AG04449 (cell line): Measurements from ENCODE around the gene ZNRF1.

Experiments used
- CTCF ChIA-PET: fragments of 350-600 bp; formaldehyde crosslinking; extraction: SDS; loops from one replicate; lab custom pipeline; 2021; ENCODE audit warnings: antibody characterized with exemption; lab: Yijun Ruan, JAX
- POLR2A ChIA-PET: fragments of 400-600, 350-600 bp; formaldehyde crosslinking; extraction: SDS; loops from one replicate; lab custom pipeline; 2020; ENCODE audit warnings: antibody characterized with exemption, inconsistent platforms; lab: Yijun Ruan, JAX
- DNase-seq: peaks from one replicate; pipeline ENCODE4 v3.0.0-alpha.2; 2010; ENCODE audit warnings: low read depth, low spot score
- H3K4me3 ChIP-seq: 2 replicates; pipeline ENCODE4 v1.5.1; 2011; ENCODE audit warnings: low read depth, mild to moderate bottlenecking, control low read depth, low read length
- TF ChIP-seq, protein P1 (sequence below): IDR thresholded peaks from one replicate; pipeline ENCODE4 v1.5.1; 2011; ENCODE audit warnings: mild to moderate bottlenecking, moderate library complexity, low read length, control low read depth, inconsistent platforms; ENCODE audit not compliant: insufficient read depth; ENCODE audit errors: missing control alignments

Gene ZNRF1

GRCh38 chr16:75081179-75081859 lies 82.5 kb downstream of the ZNRF1 start:
- CTCF ChIA-PET, result interaction anchor here (1.1 kb wide), 1 partner anchor 29 kb away, joined by 3 read pairs; no protein-coding TSS in a partner anchor
- no peak overlapping the region for H3K4me3 ChIP-seq
- TF ChIP-seq, protein P1, sequence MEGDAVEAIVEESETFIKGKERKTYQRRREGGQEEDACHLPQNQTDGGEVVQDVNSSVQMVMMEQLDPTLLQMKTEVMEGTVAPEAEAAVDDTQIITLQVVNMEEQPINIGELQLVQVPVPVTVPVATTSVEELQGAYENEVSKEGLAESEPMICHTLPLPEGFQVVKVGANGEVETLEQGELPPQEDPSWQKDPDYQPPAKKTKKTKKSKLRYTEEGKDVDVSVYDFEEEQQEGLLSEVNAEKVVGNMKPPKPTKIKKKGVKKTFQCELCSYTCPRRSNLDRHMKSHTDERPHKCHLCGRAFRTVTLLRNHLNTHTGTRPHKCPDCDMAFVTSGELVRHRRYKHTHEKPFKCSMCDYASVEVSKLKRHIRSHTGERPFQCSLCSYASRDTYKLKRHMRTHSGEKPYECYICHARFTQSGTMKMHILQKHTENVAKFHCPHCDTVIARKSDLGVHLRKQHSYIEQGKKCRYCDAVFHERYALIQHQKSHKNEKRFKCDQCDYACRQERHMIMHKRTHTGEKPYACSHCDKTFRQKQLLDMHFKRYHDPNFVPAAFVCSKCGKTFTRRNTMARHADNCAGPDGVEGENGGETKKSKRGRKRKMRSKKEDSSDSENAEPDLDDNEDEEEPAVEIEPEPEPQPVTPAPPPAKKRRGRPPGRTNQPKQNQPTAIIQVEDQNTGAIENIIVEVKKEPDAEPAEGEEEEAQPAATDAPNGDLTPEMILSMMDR, result no peak
- POLR2A ChIA-PET, result no interaction called here
- DNase-seq, result no peak

DNA sequence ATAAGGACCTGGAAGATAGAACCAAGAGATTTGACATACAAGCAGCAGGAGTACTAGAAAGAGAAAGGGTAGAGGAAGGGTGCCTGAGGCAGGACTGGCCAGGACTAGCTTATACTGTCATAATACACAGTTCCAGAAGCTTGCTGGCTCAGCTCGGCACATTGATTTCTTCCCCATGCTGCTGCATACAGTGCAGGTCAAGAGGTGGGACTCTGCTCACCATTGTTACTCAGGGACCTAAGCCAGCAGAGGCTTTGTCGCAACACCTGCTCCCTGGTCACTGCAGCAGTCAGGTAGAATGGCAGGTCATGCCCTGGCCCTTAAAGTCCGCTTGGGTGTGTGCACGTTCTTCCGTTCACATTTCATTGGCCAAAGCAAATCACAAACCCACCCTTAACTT lies 85.0 kb downstream of the ZNRF1 start:
- no peak for DNase-seq
- ChIA-PET CTCF (interaction anchor here (1.9 to 3.0 kb wide), 2 partner anchors 27 to 86 kb away, joined by 7 to 10 read pairs; partner anchors contain the start of gene ZNRF1), POLR2A (no interaction called here)
- no peak overlapping the region for H3K4me3 ChIP-seq
- TF ChIP-seq, protein P1, result no peak

- no peak for DNase-seq
- TF ChIP-seq, protein P1, result no peak
- ChIA-PET POLR2A (no interaction called here), CTCF (interaction anchor here (3.0 kb wide), 1 partner anchor 87 kb away, joined by 10 read pairs; the partner anchor contains the start of gene ZNRF1)
- H3K4me3 ChIP-seq, result no peak overlapping the region
Observed at GRCh38 chr16:75085556-75085955, 86.7 kb downstream of the ZNRF1 start.

- ChIA-PET POLR2A (no interaction called here), CTCF (interaction anchor here (0.9 to 3.0 kb wide), 5 partner anchors 11 to 88 kb away, joined by 3 to 10 read pairs (median 3); partner anchors contain the start of gene ZNRF1)
- TF ChIP-seq, protein P1, result no peak
- H3K4me3 ChIP-seq, result no peak overlapping the region
- no peak for DNase-seq
Observed at GRCh38 chr16:75086281-75086680, 87.5 kb downstream of the ZNRF1 start.

DNA sequence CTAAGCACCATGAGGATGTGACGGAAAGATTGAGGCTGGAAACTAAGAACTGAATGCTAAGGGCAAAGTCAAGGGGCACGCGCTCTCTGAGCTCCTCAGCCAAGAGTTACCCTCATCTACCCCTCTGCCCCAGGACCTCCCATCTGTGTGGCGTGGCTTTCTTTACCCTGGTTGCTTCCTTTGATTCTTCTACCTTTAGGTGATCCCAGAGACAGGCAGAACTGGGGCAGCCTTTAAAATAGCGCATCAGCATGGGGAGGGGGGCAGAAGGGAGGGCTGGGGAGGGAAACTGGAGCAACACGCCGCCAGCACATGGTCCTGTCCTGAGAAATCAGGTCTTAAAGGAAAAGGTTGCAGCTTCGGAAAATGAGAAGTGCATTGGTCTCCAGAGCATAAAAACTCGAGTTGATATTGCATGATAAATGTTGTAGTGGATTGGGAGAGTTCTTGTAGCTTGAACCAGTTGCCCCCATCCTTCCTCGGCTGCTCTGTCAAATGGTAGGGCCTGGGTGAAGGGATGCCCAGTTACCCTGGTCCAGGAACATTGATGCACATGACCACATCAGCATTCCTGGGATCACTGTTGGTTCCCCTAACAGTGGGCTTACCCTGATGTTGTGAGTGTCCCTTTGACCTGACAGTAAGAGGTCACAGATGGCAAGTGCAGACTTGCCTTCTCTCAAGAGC lies 88.0 kb downstream of the ZNRF1 start:
- no peak for DNase-seq
- POLR2A ChIA-PET, result no interaction called here
- no peak overlapping the region for H3K4me3 ChIP-seq
- CTCF ChIA-PET, result interaction anchor here (0.9 to 3.0 kb wide), 6 partner anchors 10 to 89 kb away, joined by 3 to 10 read pairs (median 4); partner anchors contain the start of gene ZNRF1
- TF ChIP-seq, protein P1, result no peak
